Astrocyte (in vitro differentiated cells and primary cell): ENCODE results near the gene DOCK1. TPM values are rescaled to one million over a fixed set of nuclear protein-coding genes. Genes with fewer than 3 reads are reported as not detected.

Source experiments
- DNase-seq: peaks from one replicate; pipeline ENCODE4 v3.0.0-alpha.2; 2010; ENCODE audit warnings: low read depth
- FAIRE-seq: peaks from 2 replicates; lab custom pipeline; 2011; peaks lifted over from hg19 to GRCh38; lab: Jason Lieb, UNC
- H2AFZ ChIP-seq: 2 replicates; pipeline ENCODE4 v1.6.0; 2012; ENCODE audit warnings: low read depth, low read length, inconsistent platforms
- H3K27ac ChIP-seq: 2 replicates; pipeline ENCODE4 v1.5.1; 2011; ENCODE audit warnings: low read depth, low read length, inconsistent platforms
- H3K27me3 ChIP-seq: 2 replicates; pipeline ENCODE4 v1.6.0; 2011; ENCODE audit warnings: low read length, inconsistent platforms; ENCODE audit not compliant: insufficient read depth
- H3K36me3 ChIP-seq: 2 replicates; pipeline ENCODE4 v1.5.1; 2011; ENCODE audit warnings: low read length, inconsistent platforms; ENCODE audit not compliant: insufficient read depth
- H3K4me1 ChIP-seq: 2 replicates; pipeline ENCODE4 v1.5.1; 2011; ENCODE audit warnings: low read length, inconsistent platforms; ENCODE audit not compliant: insufficient read depth
- H3K4me2 ChIP-seq: 2 replicates; pipeline ENCODE4 v1.6.0; 2012; ENCODE audit warnings: low read length, inconsistent platforms
- H3K4me3 ChIP-seq: 2 replicates; pipeline ENCODE4 v1.5.1; 2011; ENCODE audit warnings: low read depth, mild to moderate bottlenecking, low read length, inconsistent platforms; ENCODE audit not compliant: insufficient read depth
- H3K79me2 ChIP-seq: 2 replicates; pipeline ENCODE4 v1.6.0; 2012; ENCODE audit warnings: mild to moderate bottlenecking, low read length, inconsistent platforms; ENCODE audit not compliant: insufficient read depth
- H3K9ac ChIP-seq: 2 replicates; pipeline ENCODE4 v1.6.0; 2012; ENCODE audit warnings: mild to moderate bottlenecking, low read length, inconsistent platforms
- H3K9me3 ChIP-seq: 2 replicates; pipeline ENCODE4 v1.5.1; 2012; ENCODE audit warnings: low read depth, mild to moderate bottlenecking, low read length, inconsistent platforms; ENCODE audit not compliant: insufficient read depth
- H4K20me1 ChIP-seq: 2 replicates; pipeline ENCODE4 v1.6.0; 2012; ENCODE audit warnings: low read length, inconsistent platforms; ENCODE audit not compliant: insufficient read depth
- H3K27ac Mint-ChIP-seq: one replicate; pipeline ENCODE4 v1.8.0; 2021; ENCODE audit warnings: mild to moderate bottlenecking, mixed read lengths; ENCODE audit not compliant: unreplicated experiment
- H3K27me3 Mint-ChIP-seq: one replicate; pipeline ENCODE4 v1.8.0; 2021; ENCODE audit warnings: low read depth, mixed read lengths; ENCODE audit not compliant: unreplicated experiment
- H3K36me3 Mint-ChIP-seq: one replicate; pipeline ENCODE4 v1.8.0; 2021; ENCODE audit warnings: low read depth, mixed read lengths; ENCODE audit not compliant: unreplicated experiment
- H3K4me1 Mint-ChIP-seq: one replicate; pipeline ENCODE4 v1.8.0; 2021; ENCODE audit warnings: low read depth, mixed read lengths; ENCODE audit not compliant: unreplicated experiment
- H3K4me3 Mint-ChIP-seq: one replicate; pipeline ENCODE4 v1.8.0; 2021; ENCODE audit warnings: mild to moderate bottlenecking, moderate library complexity, mixed read lengths; ENCODE audit not compliant: unreplicated experiment
- H3K9me3 Mint-ChIP-seq: one replicate; pipeline ENCODE4 v1.8.0; 2021; ENCODE audit warnings: mild to moderate bottlenecking, mixed read lengths; ENCODE audit not compliant: unreplicated experiment
- EZH2 ChIP-seq: IDR thresholded peaks from 2 replicates; pipeline ENCODE4 v1.6.1; 2012; ENCODE audit warnings: mild to moderate bottlenecking, low read length, inconsistent platforms; ENCODE audit not compliant: insufficient read depth
- total RNA-seq: library from RNA; stranded (reverse); gene quantifications from 2 replicates; pipeline ENCODE4 v1.2.1, GENCODE V29; 2021
- TF ChIP-seq, protein P1 (sequence below): IDR thresholded peaks from 2 replicates; pipeline ENCODE4 v1.5.1; 2011; ENCODE audit warnings: low read depth, mild to moderate bottlenecking, inconsistent platforms, low read length, moderate library complexity; ENCODE audit not compliant: insufficient read depth

DOCK1 gene
- total RNA-seq, 1 donor from 2014 or later: 42.5 TPM

DNA sequence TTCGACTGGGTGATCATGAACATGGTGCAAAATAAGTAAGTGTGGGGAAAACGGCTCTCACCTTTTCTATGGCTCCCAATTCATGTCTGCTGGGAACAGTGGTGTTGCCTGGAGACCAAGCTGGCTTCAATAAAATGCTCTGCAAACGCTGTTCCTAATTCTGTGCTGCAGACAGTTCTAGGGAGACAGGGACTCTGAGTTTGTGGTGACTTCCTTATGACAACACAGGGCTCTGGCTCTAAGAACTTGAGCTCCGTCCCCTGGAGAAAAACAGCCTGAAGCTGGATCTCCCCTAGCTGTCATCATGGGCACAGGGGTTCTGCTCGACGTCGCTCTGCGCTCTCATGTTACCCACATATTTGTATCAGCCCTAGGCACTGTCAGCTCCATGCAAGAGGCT lies 352.2 kb downstream of the DOCK1 start:
- no peaks in the 10 kb centered on the region for H3K4me1 Mint-ChIP-seq

DNA sequence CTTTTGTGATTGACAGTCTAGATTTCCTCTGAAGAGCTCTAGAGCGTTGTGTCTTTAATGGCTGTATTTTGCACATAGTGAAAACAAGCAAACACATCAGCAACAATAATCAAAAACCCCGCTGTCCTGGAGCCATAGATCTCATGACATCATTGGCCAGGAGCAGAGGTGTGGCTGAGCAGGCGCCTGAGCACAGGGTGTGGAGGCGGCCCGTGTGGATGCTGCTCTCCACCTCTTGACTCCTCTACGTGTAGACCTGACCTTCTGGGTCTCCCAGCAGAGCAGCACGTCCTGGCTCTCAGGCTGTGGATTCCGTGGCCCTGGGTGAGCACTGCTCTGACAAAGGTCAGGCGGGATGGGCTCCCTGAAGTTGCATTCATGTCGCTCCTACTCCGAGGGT lies 354.1 kb downstream of the DOCK1 start:
- H3K79me2 ChIP-seq: no peaks in the 10 kb centered on the region
- no peak overlapping the region for H3K4me3 ChIP-seq
- peaks cover 2% of the 10 kb centered on the region for H3K9me3 ChIP-seq
- FAIRE-seq (no peak), DNase-seq (no peak)
- no peak for TF ChIP-seq EZH2
- TF ChIP-seq, protein P1, sequence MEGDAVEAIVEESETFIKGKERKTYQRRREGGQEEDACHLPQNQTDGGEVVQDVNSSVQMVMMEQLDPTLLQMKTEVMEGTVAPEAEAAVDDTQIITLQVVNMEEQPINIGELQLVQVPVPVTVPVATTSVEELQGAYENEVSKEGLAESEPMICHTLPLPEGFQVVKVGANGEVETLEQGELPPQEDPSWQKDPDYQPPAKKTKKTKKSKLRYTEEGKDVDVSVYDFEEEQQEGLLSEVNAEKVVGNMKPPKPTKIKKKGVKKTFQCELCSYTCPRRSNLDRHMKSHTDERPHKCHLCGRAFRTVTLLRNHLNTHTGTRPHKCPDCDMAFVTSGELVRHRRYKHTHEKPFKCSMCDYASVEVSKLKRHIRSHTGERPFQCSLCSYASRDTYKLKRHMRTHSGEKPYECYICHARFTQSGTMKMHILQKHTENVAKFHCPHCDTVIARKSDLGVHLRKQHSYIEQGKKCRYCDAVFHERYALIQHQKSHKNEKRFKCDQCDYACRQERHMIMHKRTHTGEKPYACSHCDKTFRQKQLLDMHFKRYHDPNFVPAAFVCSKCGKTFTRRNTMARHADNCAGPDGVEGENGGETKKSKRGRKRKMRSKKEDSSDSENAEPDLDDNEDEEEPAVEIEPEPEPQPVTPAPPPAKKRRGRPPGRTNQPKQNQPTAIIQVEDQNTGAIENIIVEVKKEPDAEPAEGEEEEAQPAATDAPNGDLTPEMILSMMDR: no peak
- Mint-ChIP-seq H3K4me1 (no peaks in the 10 kb centered on the region), H3K36me3 (peaks cover 15% of the 10 kb centered on the region), H3K9me3 (no peaks in the 10 kb centered on the region), H3K27ac (no peak overlapping the region), H3K4me3 (no peak overlapping the region), H3K27me3 (no peaks in the 10 kb centered on the region)
- H2AFZ ChIP-seq: no peak overlapping the region
- H4K20me1 ChIP-seq: peaks cover 6% of the 10 kb centered on the region
- H3K4me2 ChIP-seq: no peak overlapping the region
- H3K27me3 ChIP-seq: no peaks in the 10 kb centered on the region
- H3K27ac ChIP-seq: no peak overlapping the region
- H3K9ac ChIP-seq: no peak overlapping the region
- H3K36me3 ChIP-seq: peaks cover 7% of the 10 kb centered on the region
- no peaks in the 10 kb centered on the region for H3K4me1 ChIP-seq

More for the DNA sequence above, 352.2 kb downstream of the DOCK1 start:
- peaks cover 2% of the 10 kb centered on the region for H3K9me3 ChIP-seq
- H2AFZ ChIP-seq: no peak overlapping the region
- Mint-ChIP-seq H3K9me3 (no peaks in the 10 kb centered on the region), H3K27me3 (no peaks in the 10 kb centered on the region), H3K27ac (no peak overlapping the region), H3K36me3 (peaks cover 18% of the 10 kb centered on the region), H3K4me3 (no peak overlapping the region)
- no peak overlapping the region for H3K4me2 ChIP-seq
- no peak overlapping the region for H3K27ac ChIP-seq
- H3K79me2 ChIP-seq: no peaks in the 10 kb centered on the region
- H3K36me3 ChIP-seq: peaks cover 7% of the 10 kb centered on the region
- peaks cover 6% of the 10 kb centered on the region for H4K20me1 ChIP-seq
- H3K4me1 ChIP-seq: no peaks in the 10 kb centered on the region
- no peaks in the 10 kb centered on the region for H3K27me3 ChIP-seq
- FAIRE-seq (no peak), DNase-seq (no peak)
- H3K9ac ChIP-seq: no peak overlapping the region
- TF ChIP-seq EZH2: no peak
- TF ChIP-seq, protein P1: no peak
- no peak overlapping the region for H3K4me3 ChIP-seq

DNA sequence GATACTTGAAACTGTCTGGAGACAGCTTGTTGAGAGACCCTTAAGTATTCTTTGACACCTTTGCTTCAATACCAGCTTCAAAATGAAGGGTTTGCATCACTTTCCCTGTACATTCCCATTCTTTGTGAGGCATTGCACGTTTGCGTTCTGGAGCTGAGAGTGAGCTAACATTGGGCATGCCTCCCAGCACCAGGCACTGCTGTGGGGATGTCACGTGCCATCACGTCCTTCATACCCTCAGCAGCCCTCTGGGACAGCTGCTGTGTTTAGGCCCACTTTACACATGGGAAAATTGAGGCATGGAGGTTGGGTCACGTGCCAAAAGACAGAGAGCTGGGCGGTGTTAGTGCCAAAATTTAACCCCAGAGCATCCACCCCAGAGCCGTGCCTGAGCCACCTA lies 357.4 kb downstream of the DOCK1 start:
- Histone ChIP-seq H3K9ac (no peak overlapping the region), H3K79me2 (no peaks in the 10 kb centered on the region), H3K27me3 (no peaks in the 10 kb centered on the region), H3K9me3 (peaks cover 2% of the 10 kb centered on the region), H4K20me1 (peaks cover 16% of the 10 kb centered on the region), H3K27ac (no peak overlapping the region), H3K4me1 (no peaks in the 10 kb centered on the region), H3K36me3 (peaks cover 7% of the 10 kb centered on the region), H3K4me3 (no peak overlapping the region), H3K4me2 (no peak overlapping the region), H2AFZ (no peak overlapping the region)
- TF ChIP-seq, protein P1: no peak
- TF ChIP-seq EZH2: no peak
- no peaks in the 10 kb centered on the region for H3K27me3 Mint-ChIP-seq
- FAIRE-seq (no peak), DNase-seq (no peak)
- no peak overlapping the region for H3K4me3 Mint-ChIP-seq
- no peaks in the 10 kb centered on the region for H3K4me1 Mint-ChIP-seq
- no peak overlapping the region for H3K27ac Mint-ChIP-seq
- H3K9me3 Mint-ChIP-seq: no peaks in the 10 kb centered on the region
- peaks cover 15% of the 10 kb centered on the region for H3K36me3 Mint-ChIP-seq
